Sigmoid colon (tissue), 7 donors: ENCODE measurements around the gene VIPR2. TPM values are rescaled to one million over a fixed set of nuclear protein-coding genes. Genes with fewer than 3 reads are reported as not detected.

Experiments
- DNase-seq: peaks from one replicate; pipeline ENCODE4 v3.0.0-alpha.2; 2019
- H3K27ac ChIP-seq, 4 donors: fragments of 200-600 bp; sonication (generic); one replicate each; pipeline ENCODE4 v1.5.1; 2016 to 2019; ENCODE audit warnings: mild to moderate bottlenecking in 1 of 4
- H3K27me3 ChIP-seq, 3 donors: fragments of 200-600 bp; sonication (generic); one replicate each; pipeline ENCODE4 v1.5.1; 2019; ENCODE audit warnings: mild to moderate bottlenecking in 1 of 3
- H3K36me3 ChIP-seq, 4 donors: fragments of 200-600 bp; sonication (generic); one replicate each; pipeline ENCODE4 v1.5.1; 2016 to 2019
- H3K4me1 ChIP-seq, 4 donors: fragments of 200-600 bp; sonication (generic); one replicate each; pipeline ENCODE4 v1.5.1; 2017 to 2019
- H3K4me3 ChIP-seq, 4 donors: fragments of 200-600 bp; sonication (generic); one replicate each; pipeline ENCODE4 v1.5.1; 2017 to 2019; ENCODE audit warnings: mild to moderate bottlenecking in 2 of 4, moderate library complexity in 1 of 4
- H3K9me3 ChIP-seq, 4 donors: fragments of 200-600 bp in 3 of 4; sonication (generic) in 3 of 4; one replicate each; pipeline versions ENCODE4 v1.5.1 to v1.6.1; 2013 to 2019
- EP300 ChIP-seq, 4 donors: sonication (generic); formaldehyde crosslinking; IDR thresholded peaks; one replicate each; pipeline ENCODE4 v1.6.1; 2017; ENCODE audit warnings: antibody characterized with exemption in 4 of 4
- POLR2A ChIP-seq, 2 donors: fragments of 450-650 bp; IDR thresholded peaks; one replicate each; pipeline ENCODE4 v1.6.1; 2016; ENCODE audit warnings: antibody characterized with exemption in 2 of 2, mild to moderate bottlenecking in 2 of 2, moderate library complexity in 2 of 2
- POLR2AphosphoS5 ChIP-seq, 4 donors: sonication (generic); formaldehyde crosslinking; IDR thresholded peaks; one replicate each; pipeline ENCODE4 v1.6.1; 2017; ENCODE audit warnings: antibody characterized with exemption in 4 of 4
- WGBS, 2 donors: extraction: QIAGEN DNeasy Blood & Tissue Kit; methylation state at CpG; one replicate each; pipeline ENCODE4 v1.1.7; 2013; 5-methylcytosine and 5-hydroxymethylcytosine counted together
- intact Hi-C: fragments of 100-400 bp; cut with DNase I; formaldehyde crosslinking; loops from one replicate; pipeline ENCODE4 v1.15.1; 2023
- polyA plus RNA-seq, 3 donors: library from polyadenylated mRNA; stranded (reverse); fragments of 200-250 nt; gene quantifications; one replicate each; pipeline ENCODE4 v1.2.3, GENCODE V29; 2013
- total RNA-seq, 4 donors: library from RNA; depleted of rRNA; stranded (reverse); fragments of >200 nt; gene quantifications; one replicate each; pipeline ENCODE4 v1.1.0, GENCODE V29; 2016
- TF ChIP-seq, protein P1 (sequence below), 4 experiments: fragments of 450-650 bp in 3 of 4; fragments of 200-600 bp in 1 of 4; IDR thresholded peaks; one replicate each; pipeline ENCODE4 v1.5.1; 2016 to 2019; ENCODE audit warnings: antibody characterized with exemption in 4 of 4, mild to moderate bottlenecking in 3 of 4, moderate library complexity in 2 of 4
- donor health status: healthy with polysubstance abuse.
- donor health status: Bipolar disorder and iron deficiency.
- donor health status: healthy.

The VIPR2 gene
- total and polyA plus RNA-seq, 7 donors = 0.23 to 21.4 (median 11.7) TPM

GRCh38 chr7:159096736-159097581 lies 47.7 kb downstream of the VIPR2 start:
- TF ChIP-seq POLR2AphosphoS5 (IDR thresholded peaks at IDR 0.05) = peak in 1 of 4 donors; percentile 11
- no peak for TF ChIP-seq POLR2A (IDR thresholded peaks at IDR 0.05)
- peaks cover 0 to under 1% (median 0%) of the 10 kb centered on the region in 4 donors for H3K36me3 ChIP-seq
- H3K9me3 ChIP-seq = no peaks in the 10 kb centered on the region
- H3K27ac ChIP-seq = peak overlapping the region; percentile 67 to 87 (median 76)
- intact Hi-C loops = no loop called here
- H3K27me3 ChIP-seq = no peaks in the 10 kb centered on the region
- 90% methylated on average over 27 of the region's 27 CpGs for WGBS, 2 donors
- no peak overlapping the region for H3K4me3 ChIP-seq
- peak; percentile 64 for DNase-seq
- peaks cover 0 to 50% (median 30%) of the 10 kb centered on the region in 4 donors for H3K4me1 ChIP-seq

DNA sequence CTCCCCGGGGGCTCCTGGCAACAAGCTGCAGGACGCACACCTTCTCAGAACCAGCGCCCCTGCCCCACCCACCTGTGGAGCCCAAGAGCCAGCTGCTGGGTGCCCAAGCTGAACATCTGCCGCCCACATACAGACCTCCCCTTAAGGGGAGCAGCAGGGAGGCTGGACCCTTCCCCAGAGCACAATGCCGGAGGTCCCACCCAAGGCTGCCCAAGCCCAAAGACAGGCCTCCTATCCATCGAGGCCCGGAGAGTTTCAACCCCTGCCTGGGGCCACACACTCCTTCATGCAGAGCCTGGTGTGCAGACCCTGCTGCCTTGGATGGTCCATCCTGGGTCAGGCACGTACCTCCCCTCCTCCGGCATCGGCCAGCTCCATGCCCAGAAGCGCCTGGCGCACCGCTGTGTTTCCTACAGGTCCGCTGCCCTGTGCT lies 48.7 kb downstream of the VIPR2 start:
- Histone ChIP-seq H3K9me3 (no peaks in the 10 kb centered on the region), H3K4me3 (no peak overlapping the region), H3K27me3 (no peaks in the 10 kb centered on the region), H3K36me3 (no peaks in the 10 kb centered on the region), H3K27ac (peak overlapping the region in 2 of 4 donors; percentile 75 to 87), H3K4me1 (peaks cover 0 to 50% (median 30%) of the 10 kb centered on the region in 4 donors)
- 88 to 94% methylated on average over 14 of the region's 14 CpGs for WGBS, 2 donors
- TF ChIP-seq POLR2AphosphoS5 (IDR thresholded peaks at IDR 0.05) (no peak), POLR2A (IDR thresholded peaks at IDR 0.05) (no peak), EP300 (IDR thresholded peaks at IDR 0.05) (no peak)
- TF ChIP-seq, protein P1, sequence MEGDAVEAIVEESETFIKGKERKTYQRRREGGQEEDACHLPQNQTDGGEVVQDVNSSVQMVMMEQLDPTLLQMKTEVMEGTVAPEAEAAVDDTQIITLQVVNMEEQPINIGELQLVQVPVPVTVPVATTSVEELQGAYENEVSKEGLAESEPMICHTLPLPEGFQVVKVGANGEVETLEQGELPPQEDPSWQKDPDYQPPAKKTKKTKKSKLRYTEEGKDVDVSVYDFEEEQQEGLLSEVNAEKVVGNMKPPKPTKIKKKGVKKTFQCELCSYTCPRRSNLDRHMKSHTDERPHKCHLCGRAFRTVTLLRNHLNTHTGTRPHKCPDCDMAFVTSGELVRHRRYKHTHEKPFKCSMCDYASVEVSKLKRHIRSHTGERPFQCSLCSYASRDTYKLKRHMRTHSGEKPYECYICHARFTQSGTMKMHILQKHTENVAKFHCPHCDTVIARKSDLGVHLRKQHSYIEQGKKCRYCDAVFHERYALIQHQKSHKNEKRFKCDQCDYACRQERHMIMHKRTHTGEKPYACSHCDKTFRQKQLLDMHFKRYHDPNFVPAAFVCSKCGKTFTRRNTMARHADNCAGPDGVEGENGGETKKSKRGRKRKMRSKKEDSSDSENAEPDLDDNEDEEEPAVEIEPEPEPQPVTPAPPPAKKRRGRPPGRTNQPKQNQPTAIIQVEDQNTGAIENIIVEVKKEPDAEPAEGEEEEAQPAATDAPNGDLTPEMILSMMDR (IDR thresholded peaks at IDR 0.05) = no peak
- peak; percentile 57 for DNase-seq
- intact Hi-C loops = no loop called here

DNA sequence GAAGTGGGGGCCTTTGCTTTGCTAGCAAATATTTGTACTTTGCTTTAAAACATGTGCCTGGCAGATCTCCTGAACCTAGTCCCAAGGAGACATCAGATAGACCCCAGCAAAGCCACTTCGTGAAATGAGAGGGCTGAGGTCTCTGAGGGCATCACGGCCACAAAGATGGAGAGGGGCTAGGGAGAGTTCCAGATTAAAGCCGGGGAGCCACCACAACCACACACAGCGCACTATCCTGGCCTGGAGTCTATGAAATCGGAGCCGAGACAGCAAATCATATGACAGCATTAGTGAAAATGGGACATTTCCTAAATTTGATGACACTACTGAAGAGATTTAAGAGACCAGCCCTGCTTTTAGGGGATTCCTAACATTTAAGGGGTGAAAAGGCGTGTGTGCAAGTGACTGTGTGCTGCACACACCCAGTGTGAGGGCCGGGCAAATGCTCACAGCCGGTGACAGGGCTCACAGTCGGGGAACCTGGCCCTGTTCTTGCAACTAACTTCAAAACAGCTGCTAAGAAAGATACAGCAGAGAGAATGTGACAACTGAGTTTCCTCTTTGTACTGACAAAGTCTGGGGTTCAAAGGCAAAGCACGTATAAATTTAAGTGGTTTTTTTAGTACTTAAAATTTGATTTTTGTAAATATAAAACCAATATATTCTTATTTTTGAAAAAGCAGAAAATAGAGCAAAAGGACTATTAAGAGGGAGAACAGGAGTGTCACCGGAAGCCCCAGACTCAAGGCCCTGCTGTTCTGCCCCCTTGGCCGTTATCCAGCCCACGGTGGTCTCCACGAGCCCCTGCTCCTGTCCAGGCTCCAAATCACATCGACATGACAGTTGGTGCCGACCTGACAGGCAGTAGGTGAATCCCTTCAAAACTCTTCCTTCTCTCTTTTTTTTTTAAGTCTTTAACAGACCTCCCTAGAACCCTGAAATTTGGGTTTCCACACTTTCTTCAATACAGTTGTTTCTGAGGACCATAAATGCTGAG lies 49.5 kb downstream of the VIPR2 start:
- TF ChIP-seq, protein P1 (IDR thresholded peaks at IDR 0.05) = no peak
- TF ChIP-seq EP300 (IDR thresholded peaks at IDR 0.05) (no peak), POLR2A (IDR thresholded peaks at IDR 0.05) (no peak), POLR2AphosphoS5 (IDR thresholded peaks at IDR 0.05) (no peak)
- peaks cover 0 to 50% (median 30%) of the 10 kb centered on the region in 4 donors for H3K4me1 ChIP-seq
- no peaks in the 10 kb centered on the region for H3K9me3 ChIP-seq
- intact Hi-C loops = no loop called here
- peak; percentile 54 for DNase-seq
- H3K36me3 ChIP-seq = no peaks in the 10 kb centered on the region
- 82% methylated on average over 17 of the region's 17 CpGs for WGBS, 2 donors
- no peaks in the 10 kb centered on the region for H3K27me3 ChIP-seq
- H3K4me3 ChIP-seq = no peak overlapping the region
- peak overlapping the region in 2 of 4 donors; percentile 10 to 11 for H3K27ac ChIP-seq

DNA sequence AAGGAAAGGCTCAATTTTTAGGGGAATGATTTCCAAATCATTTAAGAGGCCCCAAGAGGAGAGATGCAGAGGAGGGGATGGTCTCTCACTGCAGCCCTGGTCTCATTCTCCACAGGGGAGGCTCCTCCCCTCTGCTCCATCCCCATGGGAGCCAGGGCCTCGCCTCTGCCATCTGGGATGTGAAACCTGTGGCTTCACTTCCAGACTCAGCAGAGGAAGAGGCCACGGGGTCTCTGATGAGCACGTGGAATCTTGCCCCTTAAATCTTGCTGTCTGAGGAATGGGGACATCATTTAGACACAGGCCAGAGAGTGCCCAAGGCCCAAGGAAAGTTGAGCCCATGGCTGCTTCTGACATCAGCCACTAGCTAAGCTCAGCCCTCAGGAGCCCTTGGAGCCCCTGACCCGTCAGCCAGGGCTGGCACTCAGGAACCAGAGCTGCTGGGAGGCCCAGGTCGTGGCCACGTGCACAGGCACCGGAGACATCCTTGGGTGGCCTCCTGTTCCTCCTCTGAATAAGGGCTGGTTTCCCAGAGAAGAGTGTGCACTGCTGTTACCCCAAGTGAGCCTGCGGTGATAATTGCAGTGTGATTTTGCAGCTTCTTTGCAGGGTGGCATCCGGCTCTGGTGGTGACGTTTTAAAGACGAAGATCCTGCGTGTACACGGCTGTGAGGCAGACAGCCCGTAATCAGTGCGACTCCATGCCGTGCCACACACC lies 50.5 kb downstream of the VIPR2 start:
- peak; percentile 53 for DNase-seq
- Histone ChIP-seq H3K9me3 (no peaks in the 10 kb centered on the region), H3K36me3 (no peaks in the 10 kb centered on the region), H3K4me3 (no peak overlapping the region), H3K4me1 (peaks cover 0 to 41% (median 27%) of the 10 kb centered on the region in 4 donors), H3K27ac (peak overlapping the region in 1 of 4 donors; percentile 10), H3K27me3 (no peaks in the 10 kb centered on the region)
- 83 to 84% methylated on average over 16 of the region's 16 CpGs for whole genome bisulfite sequencing, 2 donors
- TF ChIP-seq POLR2A (IDR thresholded peaks at IDR 0.05) (no peak), POLR2AphosphoS5 (IDR thresholded peaks at IDR 0.05) (no peak), EP300 (IDR thresholded peaks at IDR 0.05) (no peak)
- TF ChIP-seq, protein P1 (IDR thresholded peaks at IDR 0.05) = no peak
- intact Hi-C loops = no loop called here
